HG03025 (cell line): ENCODE measurements around the gene GNG7.
"Not testable (repeated sequence)": the region's sequence is repeated elsewhere in the genome, so short reads cannot be mapped to it uniquely, and the experiment has no call there.

Source experiments
- ATAC-seq: cut with Tn5 transposase; IDR thresholded peaks from one replicate; pipeline ENCODE4 v1.9.1; 2021; ENCODE audit warnings: mild to moderate bottlenecking, moderate library complexity; ENCODE audit not compliant: unreplicated experiment, low FRiP score

GNG7 gene

GRCh38 chr19:2582984-2583956, 119.2 kb downstream of the GNG7 start:
- ATAC-seq: no peak

- ATAC-seq: not testable (repeated sequence)
Measured at GRCh38 chr19:2580396-2580795, 122.1 kb downstream of the GNG7 start.

DNA sequence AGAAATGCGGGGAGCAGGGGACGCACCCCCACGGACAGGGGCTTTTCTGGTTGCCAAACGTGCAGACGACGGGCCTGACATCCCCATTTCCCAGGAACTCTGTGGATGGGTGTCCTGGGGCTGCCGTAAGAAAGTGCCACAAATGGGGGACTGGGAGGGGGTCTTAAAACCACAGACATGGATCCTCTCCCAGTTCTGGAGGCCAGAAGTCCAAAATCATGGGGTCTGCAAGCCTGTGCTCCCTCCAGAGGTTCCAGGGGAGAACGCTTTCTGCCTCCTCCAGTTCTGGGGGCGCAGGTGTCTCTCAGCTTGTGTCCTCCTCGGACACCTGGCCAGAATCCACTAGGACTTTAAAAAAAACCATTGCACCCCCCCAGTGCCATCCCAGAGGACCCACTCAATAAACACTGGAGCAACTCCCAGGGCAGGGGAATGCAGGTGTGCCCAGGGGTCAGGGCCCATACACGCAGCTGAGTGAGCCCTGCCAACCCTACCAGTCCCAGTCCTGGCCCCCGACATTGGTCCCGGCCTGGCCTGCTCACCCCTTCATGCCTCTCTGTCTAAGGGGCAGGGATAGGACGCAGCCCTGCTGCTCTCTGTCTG, 122.7 kb downstream of the GNG7 start:
- ATAC-seq: no peak

GRCh38 chr19:2578901-2579677, 123.4 kb downstream of the GNG7 start:
- no peak for ATAC-seq

DNA sequence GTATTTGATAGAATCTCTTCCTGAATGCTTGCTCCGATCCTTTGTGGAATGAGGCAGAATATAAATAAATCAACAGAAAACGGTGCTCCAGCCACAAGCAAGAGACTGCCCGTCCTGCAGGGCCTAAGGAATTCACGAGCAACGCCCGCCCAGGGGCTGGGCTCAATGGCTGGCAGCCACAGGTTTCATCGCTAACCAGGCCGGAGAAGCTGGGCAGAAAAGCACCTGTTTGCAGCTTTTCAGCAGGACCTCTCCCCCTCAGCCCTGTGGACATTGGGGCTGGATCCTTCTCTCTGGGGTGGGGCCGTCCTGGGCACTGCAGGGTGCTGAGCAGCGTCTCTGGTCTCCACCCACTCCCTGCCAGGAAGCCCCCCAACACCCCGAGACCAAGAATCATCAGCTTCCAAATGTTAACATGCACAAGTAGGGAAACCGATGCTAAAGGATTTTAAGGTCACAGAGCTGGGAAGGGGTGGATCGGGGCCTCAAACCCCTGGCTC, 124.1 kb downstream of the GNG7 start:
- ATAC-seq: no peak

DNA sequence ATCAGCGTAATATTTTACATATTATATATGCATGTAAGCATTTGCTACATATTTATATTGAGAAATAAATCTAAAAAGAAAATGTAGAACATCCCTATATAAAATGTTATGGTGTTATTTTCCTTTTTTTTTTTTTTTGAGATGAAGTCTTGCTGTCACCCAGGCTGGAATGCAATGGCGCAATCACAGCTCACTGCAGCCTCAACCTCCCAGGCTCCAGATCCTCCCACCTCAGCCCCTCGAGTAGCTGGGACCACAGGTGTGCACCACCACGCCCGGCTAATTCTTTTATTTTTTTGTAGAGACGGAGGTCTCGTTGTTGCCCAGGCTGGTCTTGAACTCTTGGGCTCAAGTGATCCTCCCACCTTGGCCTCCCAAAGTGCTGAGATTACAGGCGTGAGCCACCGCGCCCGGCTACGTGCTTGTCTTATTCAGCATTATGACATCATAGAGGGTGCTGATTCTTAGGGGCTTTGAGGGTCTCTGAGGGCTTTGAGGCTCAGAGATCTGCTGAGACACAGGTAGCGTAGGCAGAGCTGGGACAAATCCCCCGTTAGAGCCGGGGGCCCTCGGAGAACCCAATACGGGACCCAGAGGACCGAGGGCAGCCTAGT, 124.7 kb downstream of the GNG7 start:
- ATAC-seq: no peak

GRCh38 chr19:2575734-2576481, 126.6 kb downstream of the GNG7 start:
- ATAC-seq: no peak

- no peak for ATAC-seq
Measured at GRCh38 chr19:2574971-2575630, 127.4 kb downstream of the GNG7 start.

- no peak for ATAC-seq
Measured at GRCh38 chr19:2574478-2574931, 128.0 kb downstream of the GNG7 start.

DNA sequence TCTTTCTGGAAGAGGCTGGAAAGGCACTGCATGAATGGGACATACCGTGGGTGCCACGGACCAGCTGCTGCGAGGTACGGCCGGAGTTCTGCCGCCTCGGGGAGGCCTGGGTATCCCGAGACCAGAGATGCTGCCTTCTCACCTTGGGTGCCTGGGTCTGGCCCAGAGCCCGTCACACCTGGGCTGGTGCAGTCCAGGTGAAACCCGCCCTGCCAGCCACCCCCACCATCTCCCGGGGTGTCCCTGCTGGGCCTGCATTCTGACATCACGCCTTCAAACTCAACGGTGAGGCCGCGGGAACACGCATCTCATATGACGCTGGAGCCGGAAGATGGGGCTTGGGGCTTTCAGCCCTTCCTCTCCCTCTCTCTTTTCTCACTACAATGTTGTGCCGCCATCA, 128.6 kb downstream of the GNG7 start:
- ATAC-seq: no peak

GRCh38 chr19:2572152-2572551, 130.3 kb downstream of the GNG7 start:
- not testable (repeated sequence) for ATAC-seq

DNA sequence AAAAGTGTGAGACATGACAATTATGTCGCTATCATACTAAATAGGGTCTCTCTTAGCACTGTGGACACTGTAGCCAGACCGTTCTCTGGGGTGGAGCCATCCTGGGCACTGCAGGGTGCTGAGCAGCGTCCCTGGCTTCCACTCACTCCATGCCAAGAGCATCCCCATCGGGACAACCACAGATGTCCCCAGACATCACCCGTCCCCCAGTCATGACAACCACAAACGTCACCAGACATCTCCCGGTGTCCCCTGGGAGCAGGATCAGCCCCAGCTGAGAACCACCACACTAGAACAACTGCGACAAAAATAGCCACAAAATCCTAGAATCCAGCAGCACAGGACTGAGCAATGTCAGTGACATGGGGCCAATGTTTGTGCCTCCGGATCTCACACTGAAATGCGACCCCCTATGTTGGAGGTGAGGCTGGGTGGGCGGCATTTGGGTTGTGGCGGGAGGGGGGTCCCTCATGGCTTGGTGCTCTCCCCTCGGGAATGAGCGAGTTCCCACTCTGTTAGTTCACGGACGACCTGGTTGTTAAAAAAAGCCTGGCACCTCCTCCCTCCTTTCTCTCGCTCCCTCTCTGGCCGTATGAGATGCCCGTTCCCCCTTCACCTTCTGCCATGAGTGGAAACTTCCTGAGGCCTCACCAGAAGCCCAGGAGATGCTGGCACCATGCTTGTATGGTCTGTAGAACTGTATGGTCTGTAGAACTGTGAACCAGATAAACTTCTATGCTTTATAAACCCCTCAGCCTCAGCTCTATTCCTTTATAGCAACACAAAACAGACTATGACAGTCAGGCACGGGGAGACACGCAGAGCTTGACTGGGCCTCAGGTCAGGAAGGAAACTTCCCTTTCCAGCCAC, 132.7 kb downstream of the GNG7 start:
- no peak for ATAC-seq

DNA sequence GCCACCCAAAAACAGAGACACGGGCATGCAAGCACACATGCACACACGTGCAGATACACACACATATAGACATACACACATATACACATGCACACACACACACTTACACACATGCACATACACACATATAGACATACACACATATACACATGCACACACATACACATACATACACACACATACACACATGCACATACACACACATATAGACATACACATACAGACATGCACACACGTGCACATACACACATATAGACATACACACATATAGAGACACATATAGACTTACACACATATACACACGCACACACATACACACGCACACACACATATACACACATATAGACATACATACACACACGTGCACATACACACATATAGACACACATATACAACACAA, 134.5 kb downstream of the GNG7 start:
- no peak for ATAC-seq

DNA sequence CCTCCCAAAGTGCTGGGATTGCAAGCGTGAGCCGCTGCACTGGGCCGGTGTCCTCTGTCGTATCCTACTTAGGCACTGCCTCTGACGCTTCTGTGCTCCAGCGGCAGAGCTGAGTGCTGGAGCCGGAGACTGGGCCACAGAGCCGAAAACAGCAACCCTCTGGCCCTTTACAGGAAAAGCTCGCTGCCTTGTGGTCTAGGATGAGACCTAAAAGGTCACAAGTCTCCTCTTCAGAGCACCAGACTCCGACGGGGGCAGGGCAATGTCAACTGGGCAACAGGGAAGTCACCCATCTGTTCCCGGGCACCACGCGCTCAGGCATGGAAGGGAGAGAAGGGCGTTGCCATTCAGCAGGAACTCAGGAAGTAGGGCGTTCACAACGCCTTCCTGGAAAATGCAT, 134.9 kb downstream of the GNG7 start:
- ATAC-seq: no peak

DNA sequence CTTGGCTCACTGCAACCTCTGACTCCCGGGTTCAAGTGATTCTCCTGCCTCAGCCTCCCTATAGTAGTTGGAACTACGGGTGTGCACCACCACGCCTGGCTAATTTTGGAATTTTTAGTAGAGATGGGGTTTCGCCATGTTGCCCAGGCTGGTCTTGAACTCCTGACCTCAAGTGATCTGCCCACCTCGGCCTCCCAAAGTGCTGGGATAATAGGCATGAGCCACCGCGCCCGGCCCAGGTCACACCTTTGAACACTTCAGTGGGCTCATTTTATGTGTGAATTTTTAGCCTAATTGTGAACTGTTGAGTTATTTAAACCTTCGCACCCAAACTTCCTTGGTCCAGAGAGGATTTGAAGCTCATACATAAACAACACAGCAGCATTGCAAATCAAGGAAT, 138.9 kb downstream of the GNG7 start:
- not testable (repeated sequence) for ATAC-seq

- ATAC-seq: peak; percentile 41
Measured at GRCh38 chr19:2561895-2562294, 140.6 kb downstream of the GNG7 start.

- ATAC-seq: no peak
Measured at GRCh38 chr19:2561221-2561620, 141.3 kb downstream of the GNG7 start.

- ATAC-seq: no peak
Measured at GRCh38 chr19:2560369-2560768, 142.1 kb downstream of the GNG7 start.
